PC-9 (cell line): ENCODE results near the gene MOB3B. TPM values are rescaled to one million over a fixed set of nuclear protein-coding genes. Genes with fewer than 3 reads are reported as not detected.

ENCODE experiments used
- BruUV-seq: library from RNA; stranded (reverse); fragments of 400-500 nt; replicated peaks from 2 replicates; lab custom pipeline; 2021; lab: Mats Ljungman, UMichigan
- CTCF ChIA-PET: fragments of 300-600 bp; sonication (Branson Sonifier 250); formaldehyde crosslinking; loops from one replicate; lab custom pipeline; 2022; ENCODE audit warnings: antibody characterized with exemption; lab: Charles Lee
- POLR2A ChIA-PET: fragments of 300-600 bp; sonication (Branson Sonifier 250); formaldehyde crosslinking; loops from one replicate; lab custom pipeline; 2022; ENCODE audit warnings: antibody characterized with exemption; ENCODE audit not compliant: unreplicated experiment; lab: Charles Lee
- DNase-seq, 2 experiments: peaks; one replicate each; pipeline versions ENCODE4 v3.0.0 to v3.0.0-alpha.2; 2015 to 2022; ENCODE audit warnings: mixed read lengths in 1 of 2
- H2AFZ ChIP-seq: fragments of 200-600 bp; sonication (generic); 2 replicates; pipeline ENCODE4 v1.8.1; 2017; ENCODE audit warnings: antibody characterized with exemption
- H3F3A ChIP-seq: fragments of 200-600 bp; sonication (generic); 2 replicates; pipeline ENCODE4 v1.8.1; 2017; ENCODE audit warnings: antibody characterized with exemption, mild to moderate bottlenecking, low read depth; ENCODE audit not compliant: insufficient read depth
- H3K27ac ChIP-seq: fragments of 200-600 bp; sonication (generic); 2 replicates; pipeline ENCODE4 v1.6.1; 2016; ENCODE audit warnings: mixed run types
- H3K27me3 ChIP-seq: fragments of 200-600 bp; sonication (generic); 2 replicates; pipeline ENCODE4 v1.6.1; 2016; ENCODE audit warnings: low read depth, mixed run types; ENCODE audit not compliant: insufficient read depth
- H3K36me3 ChIP-seq: fragments of 200-600 bp; sonication (generic); 2 replicates; pipeline ENCODE4 v1.6.1; 2016; ENCODE audit warnings: low read depth, mixed run types
- H3K4me1 ChIP-seq: fragments of 200-600 bp; sonication (generic); replicated peaks from 2 replicates; pipeline ENCODE4 v1.6.1; 2016; ENCODE audit warnings: mixed run types; ENCODE audit not compliant: insufficient read depth
- H3K4me2 ChIP-seq: fragments of 200-600 bp; sonication (generic); 2 replicates; pipeline ENCODE4 v1.6.1; 2017; ENCODE audit warnings: mixed run types
- H3K4me3 ChIP-seq: fragments of 200-600 bp; sonication (generic); 2 replicates; pipeline ENCODE4 v1.6.1; 2016; ENCODE audit warnings: mixed run types
- H3K79me2 ChIP-seq: fragments of 200-600 bp; sonication (generic); 2 replicates; pipeline ENCODE4 v1.6.1; 2017; ENCODE audit warnings: low read depth, mixed run types
- H3K9me2 ChIP-seq: fragments of 200-600 bp; sonication (generic); 2 replicates; pipeline ENCODE4 v1.8.1; 2017; ENCODE audit warnings: mild to moderate bottlenecking; ENCODE audit not compliant: insufficient read depth
- H3K9me3 ChIP-seq: fragments of 200-600 bp; sonication (generic); 2 replicates; pipeline ENCODE4 v1.8.1; 2016; ENCODE audit warnings: low read depth; ENCODE audit not compliant: insufficient read depth
- H4K20me1 ChIP-seq: fragments of 200-600 bp; sonication (generic); 2 replicates; pipeline ENCODE4 v1.8.1; 2017; ENCODE audit not compliant: insufficient read depth
- CTCF ChIP-seq: fragments of 200-600 bp; sonication (generic); conservative IDR thresholded peaks from 2 replicates; pipeline ENCODE4 v1.6.1; 2017; ENCODE audit warnings: mixed run types, antibody characterized with exemption, mild to moderate bottlenecking, moderate library complexity
- EZH2 ChIP-seq: fragments of 200-600 bp; sonication (generic); IDR thresholded peaks from 2 replicates; pipeline ENCODE4 v1.8.0; 2017; ENCODE audit warnings: antibody characterized with exemption, low read depth
- intact Hi-C: fragments of 100-400 bp; cut with micrococcal nuclease; formaldehyde crosslinking; loops from one replicate; pipeline ENCODE4 v1.10.0; 2022; ENCODE audit not compliant: unreplicated experiment
- total RNA-seq: library from RNA; stranded (reverse); gene quantifications from 2 replicates; pipeline ENCODE4 v1.2.3, GENCODE V29; 2021

The MOB3B gene
- total RNA-seq, 1 experiment from 2014 or later = 4.4 TPM

GRCh38 chr9:27353474-27354229 lies 176.0 kb downstream of the MOB3B start:
- DNase-seq = no peak
- Histone ChIP-seq H2AFZ (no peak overlapping the region), H3K9me2 (no peaks in the 10 kb centered on the region), H3K9me3 (no peaks in the 10 kb centered on the region), H3K4me3 (no peak overlapping the region), H3K4me1 (no peaks in the 10 kb centered on the region), H3K4me2 (no peak overlapping the region), H3K79me2 (no peaks in the 10 kb centered on the region), H3F3A (no peaks in the 10 kb centered on the region), H3K27me3 (no peaks in the 10 kb centered on the region), H3K27ac (no peak overlapping the region), H3K36me3 (no peaks in the 10 kb centered on the region), H4K20me1 (no peaks in the 10 kb centered on the region)
- POLR2A ChIA-PET = no interaction called here
- intact Hi-C loops = no loop called here
- CTCF ChIA-PET = no interaction called here
- TF ChIP-seq CTCF (no peak), EZH2 (no peak)
- no TSS peak for BruUV-seq

DNA sequence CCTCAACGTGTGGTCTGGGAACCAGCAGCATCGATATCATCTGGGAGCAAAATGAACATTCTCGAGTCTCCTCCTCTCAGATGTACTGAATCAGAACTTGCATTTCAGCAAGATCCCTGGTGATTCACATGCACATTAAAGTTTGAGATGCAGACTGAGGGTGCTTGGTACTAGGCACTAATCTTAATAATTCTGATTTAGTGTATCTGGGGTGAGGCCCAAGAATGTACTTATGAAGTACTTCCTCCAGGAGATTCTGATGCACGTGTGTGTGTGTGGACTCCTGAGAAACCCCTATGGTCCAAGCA lies 176.5 kb downstream of the MOB3B start:
- ChIA-PET CTCF (no interaction called here), POLR2A (no interaction called here)
- intact Hi-C loops = no loop called here
- Histone ChIP-seq H3K9me3 (no peaks in the 10 kb centered on the region), H3K9me2 (no peaks in the 10 kb centered on the region), H3K4me2 (no peak overlapping the region), H3K4me1 (no peaks in the 10 kb centered on the region), H4K20me1 (no peaks in the 10 kb centered on the region), H3K4me3 (no peak overlapping the region), H3K36me3 (no peaks in the 10 kb centered on the region), H3K79me2 (no peaks in the 10 kb centered on the region), H3K27me3 (no peaks in the 10 kb centered on the region), H2AFZ (no peak overlapping the region), H3K27ac (no peak overlapping the region), H3F3A (no peaks in the 10 kb centered on the region)
- TF ChIP-seq EZH2 (no peak), CTCF (no peak)
- no peak for DNase-seq
- BruUV-seq = no TSS peak

DNA sequence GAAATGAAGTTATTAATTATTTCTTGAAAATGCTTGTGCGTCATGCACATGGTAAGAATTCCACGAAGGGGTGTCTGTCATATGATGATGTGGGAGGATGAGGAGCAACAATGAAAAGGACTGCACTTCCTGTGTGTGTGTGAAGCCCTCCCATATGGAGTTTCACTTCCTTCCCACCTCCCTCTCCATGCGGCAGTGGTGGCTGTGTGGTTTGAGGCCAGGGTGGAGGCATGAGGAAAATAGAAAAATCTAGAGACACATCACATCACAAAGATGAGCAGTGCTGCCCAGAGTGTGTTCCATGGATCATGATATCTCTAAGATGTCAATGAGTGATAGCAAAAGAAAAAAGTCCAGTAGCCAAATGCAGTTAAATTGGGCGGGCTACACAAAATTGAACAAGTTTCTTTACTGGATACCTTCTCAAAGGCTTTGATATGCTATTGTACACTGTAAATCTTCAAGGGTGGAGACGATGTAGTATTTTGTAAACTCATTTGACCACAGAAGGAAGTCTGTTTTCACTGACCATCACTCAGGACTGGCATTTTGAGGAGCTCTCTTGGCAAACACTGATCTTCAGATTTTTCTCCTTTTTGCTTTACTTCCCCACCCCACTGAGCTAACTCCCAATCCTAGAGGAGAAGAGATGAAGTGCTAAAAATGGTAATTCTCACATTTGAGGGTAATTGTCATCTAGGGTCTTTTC lies 177.0 kb downstream of the MOB3B start:
- intact Hi-C loops = no loop called here
- Histone ChIP-seq H3F3A (no peaks in the 10 kb centered on the region), H4K20me1 (no peaks in the 10 kb centered on the region), H3K27me3 (no peaks in the 10 kb centered on the region), H3K36me3 (no peaks in the 10 kb centered on the region), H3K9me2 (no peaks in the 10 kb centered on the region), H3K4me3 (no peak overlapping the region), H3K9me3 (no peaks in the 10 kb centered on the region), H3K27ac (no peak overlapping the region), H3K79me2 (no peaks in the 10 kb centered on the region), H3K4me1 (no peaks in the 10 kb centered on the region), H2AFZ (no peak overlapping the region), H3K4me2 (no peak overlapping the region)
- no peak for DNase-seq
- BruUV-seq = no TSS peak
- POLR2A ChIA-PET = no interaction called here
- TF ChIP-seq EZH2 (no peak), CTCF (no peak)
- CTCF ChIA-PET = no interaction called here
